GM19455 (cell line): Measurements from ENCODE around the gene MGAT5.
A peak's percentile ranks its signal among the peaks of the same experiment; 100 is the strongest.

Source experiments
- ATAC-seq: cut with Tn5 transposase; IDR thresholded peaks from one replicate; pipeline ENCODE4 v1.9.1; 2021; ENCODE audit not compliant: unreplicated experiment

MGAT5 gene

DNA sequence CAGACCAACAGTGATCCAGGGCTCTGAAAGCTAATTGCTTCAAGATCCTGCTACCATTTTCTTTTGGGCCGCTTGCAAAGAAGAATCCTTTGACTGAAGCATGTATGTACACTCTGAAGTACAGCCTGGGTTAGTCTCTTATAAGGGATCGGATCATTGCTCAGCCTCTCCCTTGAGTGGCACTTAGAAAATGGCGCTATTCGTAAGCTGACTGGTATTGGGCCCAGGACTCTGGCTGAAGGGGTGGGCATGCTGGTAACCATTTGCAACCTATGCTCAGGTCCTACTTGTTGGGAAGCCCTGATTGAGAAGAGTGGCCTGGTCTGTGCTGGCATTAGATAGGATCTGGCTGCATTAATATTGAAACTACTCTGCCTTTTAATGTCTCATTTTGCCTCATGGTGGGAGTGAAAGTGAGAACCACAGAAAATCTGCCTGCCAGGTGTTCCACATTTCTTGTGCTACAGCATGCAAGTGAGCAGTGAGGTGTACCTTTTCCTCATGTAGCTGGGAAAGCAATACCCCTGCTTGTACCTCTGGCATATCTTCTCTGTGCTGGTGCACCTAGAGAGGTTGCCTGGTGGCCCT is 661 bp upstream of the MGAT5 start:
- ATAC-seq: peak; percentile 67

DNA sequence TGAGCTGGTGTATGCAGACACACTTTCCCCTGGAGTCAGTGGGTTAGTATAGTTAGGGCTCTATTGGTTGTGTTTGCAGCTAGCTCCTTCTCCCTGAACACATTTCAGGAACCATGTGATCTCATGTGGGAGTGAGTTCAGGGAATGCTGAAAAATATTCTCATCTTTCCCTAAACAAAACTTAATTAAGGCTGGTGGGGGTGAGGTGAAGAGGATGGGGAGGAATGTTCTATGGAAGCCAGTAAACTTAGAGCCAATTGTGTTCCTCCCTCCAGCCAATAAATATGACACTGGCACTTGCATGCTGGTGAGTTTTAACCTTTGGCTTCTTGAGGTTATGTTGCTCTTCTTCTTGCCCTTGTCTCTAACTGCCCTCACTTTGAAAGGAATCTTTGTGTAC is 952 bp downstream of the MGAT5 start:
- no peak for ATAC-seq

GRCh38 chr2:134256956-134257355 is 3.1 kb downstream of the MGAT5 start:
- ATAC-seq: no peak

DNA sequence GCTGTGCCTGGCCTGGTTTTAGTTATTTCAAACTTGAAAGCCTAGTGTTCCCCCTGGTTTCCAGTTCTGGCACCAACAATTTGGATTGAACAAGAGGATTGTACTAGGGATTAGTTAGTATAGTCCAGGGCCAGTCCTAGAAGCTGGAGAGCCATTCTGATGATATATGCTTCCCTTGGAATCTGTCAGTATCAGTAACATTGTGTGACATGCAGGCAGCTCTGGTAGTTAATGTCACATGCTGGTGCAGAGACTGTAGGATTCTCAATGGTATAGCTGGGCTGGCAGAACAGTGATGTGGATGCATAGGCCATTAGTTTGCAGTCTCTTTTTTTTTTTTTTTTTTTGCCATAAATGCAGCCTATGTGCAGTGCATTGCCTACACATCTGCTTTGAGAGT is 3.6 kb downstream of the MGAT5 start:
- no peak for ATAC-seq

- no peak for ATAC-seq
Measured at GRCh38 chr2:134257965-134258683, 4.3 kb downstream of the MGAT5 start.

DNA sequence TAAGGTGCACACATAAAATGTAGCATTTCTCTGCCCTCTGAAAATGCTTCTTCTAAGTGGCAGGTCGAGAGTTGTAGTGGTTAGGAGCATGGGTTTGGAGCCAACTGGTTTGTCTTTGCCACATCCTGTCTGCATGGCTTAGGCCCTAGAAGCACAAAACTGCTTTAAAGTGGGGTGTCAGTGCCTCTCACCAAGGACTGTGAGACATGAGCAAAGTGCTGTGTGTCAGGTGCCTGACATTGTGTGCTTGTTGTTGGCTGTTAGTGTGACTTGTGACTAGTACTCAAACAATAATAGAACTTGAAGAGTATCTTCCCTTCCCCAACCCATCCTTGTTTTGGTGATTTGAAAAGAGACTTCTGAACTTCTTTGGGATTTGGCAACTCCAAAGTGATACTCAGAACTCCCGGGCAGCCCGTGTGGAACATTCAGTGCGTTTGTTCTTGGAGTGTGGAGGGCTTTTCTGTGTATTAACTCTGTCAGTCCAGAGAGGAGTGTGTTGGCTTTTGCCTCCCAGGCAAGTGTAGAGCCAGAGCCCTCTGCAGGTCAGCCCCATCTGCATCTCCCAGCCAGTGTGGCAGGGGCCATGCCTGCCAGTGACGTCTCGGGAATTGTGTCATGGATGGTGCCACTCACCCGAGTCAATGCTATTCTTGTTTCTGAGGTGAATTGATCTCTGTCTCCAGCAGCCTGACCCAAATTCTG is 5.0 kb downstream of the MGAT5 start:
- no peak for ATAC-seq

DNA sequence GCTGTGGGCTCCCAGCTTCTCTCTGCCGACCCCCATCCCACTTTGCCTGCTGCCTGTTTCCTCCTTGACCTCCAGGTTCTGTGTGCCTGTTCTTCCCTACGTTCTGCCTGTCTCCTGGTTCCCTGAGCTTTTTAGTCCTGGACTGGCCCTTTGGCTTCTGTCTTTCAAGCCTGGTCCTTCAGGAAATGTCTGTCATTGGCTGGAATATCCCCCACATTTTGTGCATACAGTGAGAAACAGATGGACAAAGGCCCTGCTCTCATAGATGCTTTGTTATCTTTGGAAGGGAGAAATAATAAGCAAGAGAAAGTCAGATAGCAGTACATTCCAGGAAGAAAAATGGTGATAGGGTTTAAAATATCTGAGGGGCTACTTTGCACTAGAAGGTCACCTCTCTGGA is 5.7 kb downstream of the MGAT5 start:
- ATAC-seq: no peak

DNA sequence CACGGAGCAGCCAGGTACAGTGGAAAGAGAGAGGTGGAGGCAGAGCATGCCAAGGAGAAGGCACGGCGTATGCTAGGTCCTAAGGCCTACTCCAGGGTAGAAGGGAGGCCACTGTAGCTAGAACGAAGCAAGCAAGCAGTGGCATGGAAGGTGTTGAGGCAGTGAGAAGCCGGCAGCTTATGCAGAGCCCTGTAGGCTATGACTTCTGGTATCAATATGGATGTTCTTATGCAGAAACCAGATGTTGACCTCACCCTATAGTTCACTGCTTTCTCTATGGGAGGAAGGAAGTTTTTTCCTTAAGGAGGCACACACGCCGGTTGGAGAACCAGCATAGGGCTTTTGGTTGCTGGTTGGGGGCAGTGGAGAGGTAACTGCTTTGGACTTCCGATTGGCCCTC is 6.1 kb downstream of the MGAT5 start:
- ATAC-seq: no peak

GRCh38 chr2:134260713-134261112 is 6.8 kb downstream of the MGAT5 start:
- ATAC-seq: no peak

DNA sequence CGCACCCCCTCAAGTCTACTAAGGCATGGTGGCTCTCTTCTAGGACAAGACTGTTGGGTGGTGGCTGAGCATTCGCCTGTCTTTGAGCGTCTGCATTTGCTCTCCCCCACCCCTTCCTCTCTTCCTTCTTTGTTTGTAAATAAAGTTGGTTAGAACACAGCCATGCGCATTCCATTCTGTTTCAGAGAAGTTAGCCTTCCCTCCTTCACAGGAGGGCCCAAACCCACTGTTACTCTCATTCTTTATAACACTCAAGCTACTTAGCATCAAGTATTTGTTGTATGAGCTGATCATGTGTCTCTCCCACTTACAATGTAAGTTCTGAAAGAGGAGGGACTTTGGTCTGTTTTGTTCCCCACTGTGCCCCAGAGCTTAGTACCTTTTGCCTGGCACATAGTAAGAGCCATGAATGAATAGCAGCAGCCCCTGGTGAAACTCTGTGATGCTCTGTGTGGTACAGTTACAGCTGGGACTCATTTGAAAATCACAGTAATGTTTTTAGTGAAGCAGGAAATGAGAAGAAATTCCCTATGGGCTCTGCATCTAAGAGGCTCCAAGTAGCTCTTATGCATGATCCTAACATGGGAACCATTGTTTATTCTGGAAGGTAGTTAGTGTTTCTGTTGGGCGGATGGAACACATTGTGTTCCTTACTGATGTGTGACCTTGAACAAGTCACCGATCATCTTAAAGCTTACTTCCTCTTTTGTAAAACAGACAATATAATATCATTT is 7.7 kb downstream of the MGAT5 start:
- peak; percentile 56 for ATAC-seq

DNA sequence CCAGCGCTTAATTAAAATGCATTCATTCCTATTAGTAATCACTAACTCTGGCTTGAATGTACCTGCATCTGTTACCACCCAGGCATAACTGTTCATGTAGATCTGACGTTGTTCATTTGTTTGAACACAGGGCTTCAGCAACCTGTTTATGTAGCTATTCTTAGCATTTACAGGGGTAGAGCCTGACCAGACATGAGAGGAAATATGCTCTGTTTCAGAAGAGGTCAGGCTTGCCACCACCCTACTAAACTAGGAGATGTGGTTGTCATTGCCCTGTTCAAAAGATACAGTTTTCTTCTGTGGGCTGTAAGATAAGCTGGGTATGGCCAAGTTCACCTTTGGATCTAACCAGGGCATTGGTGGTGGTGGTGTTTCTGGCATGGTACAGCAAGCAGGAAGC is 8.8 kb downstream of the MGAT5 start:
- ATAC-seq: peak; percentile 62

DNA sequence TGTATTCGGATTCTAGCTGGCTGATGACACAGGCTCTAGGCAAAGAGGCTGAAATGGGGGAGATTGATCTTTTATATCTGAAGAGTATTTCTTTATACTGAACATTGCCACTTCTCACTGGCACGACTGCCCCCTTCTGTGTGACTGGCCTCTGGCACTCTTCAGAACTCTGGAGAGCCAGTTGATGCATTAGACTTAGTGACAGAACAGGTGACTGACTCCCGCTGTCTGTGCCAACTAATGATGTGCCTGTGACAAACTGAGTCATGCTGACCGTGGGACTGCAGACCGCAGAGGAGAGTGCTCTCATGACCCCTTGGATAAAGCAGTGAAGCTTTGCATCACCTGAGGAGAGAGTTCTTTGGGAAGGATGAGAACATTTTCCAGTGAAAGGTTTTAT is 14.4 kb downstream of the MGAT5 start:
- ATAC-seq: no peak

DNA sequence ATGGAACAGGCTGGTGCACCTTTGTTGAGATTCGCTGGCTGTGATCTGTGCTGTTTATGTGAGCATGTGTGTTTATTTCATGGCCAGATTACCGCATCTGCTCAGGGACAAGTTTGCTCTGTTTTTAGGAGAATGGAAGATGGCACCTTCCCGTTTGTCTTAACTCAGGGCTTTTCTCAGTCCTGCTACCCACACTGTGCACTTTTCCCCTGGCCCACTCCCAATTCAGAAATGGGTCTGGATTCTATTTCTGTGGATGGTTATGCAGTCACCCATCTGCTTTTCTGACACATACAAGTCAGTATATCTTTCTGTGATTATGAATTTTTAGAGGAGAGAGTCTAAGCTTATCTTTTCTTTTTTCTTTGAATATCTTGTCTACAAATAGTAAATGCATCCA is 15.4 kb downstream of the MGAT5 start:
- no peak for ATAC-seq

DNA sequence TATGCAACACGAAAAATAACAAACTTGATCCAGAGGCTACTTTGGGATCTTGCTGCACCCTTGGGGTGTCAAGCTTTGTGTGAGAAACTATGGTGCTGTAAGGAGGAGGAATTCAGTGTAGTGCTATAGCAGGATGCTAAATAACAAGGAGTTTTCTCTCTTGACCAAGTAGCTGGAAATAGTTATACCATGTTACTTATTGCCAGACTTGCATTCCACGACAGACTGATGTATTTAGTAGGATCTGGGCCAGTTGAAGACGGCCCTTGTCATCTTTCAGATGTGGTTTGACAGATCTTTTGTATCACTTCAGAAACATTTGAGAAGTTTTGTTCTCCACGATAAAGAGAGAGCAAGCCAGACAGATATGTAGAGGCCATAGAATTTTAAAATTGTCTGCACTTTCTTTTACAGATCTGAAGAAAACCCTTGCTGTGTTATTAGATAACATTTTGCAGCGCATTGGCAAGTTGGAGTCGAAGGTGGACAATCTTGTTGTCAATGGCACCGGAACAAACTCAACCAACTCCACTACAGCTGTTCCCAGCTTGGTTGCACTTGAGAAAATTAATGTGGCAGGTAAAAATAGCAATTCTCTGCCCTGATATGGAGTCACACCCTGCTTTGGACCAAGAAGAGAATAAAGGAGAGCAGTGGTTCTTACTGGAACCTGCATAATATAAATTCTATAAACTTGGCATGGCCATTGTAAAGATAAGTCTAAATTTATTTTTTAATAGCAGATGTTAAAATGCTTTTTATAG is 16.3 kb downstream of the MGAT5 start:
- no peak for ATAC-seq

- ATAC-seq: no peak
Measured at GRCh38 chr2:134271758-134272157, 17.9 kb downstream of the MGAT5 start.

GRCh38 chr2:134272806-134273205 is 18.9 kb downstream of the MGAT5 start:
- ATAC-seq: no peak

GRCh38 chr2:134273256-134273983 is 19.5 kb downstream of the MGAT5 start:
- no peak for ATAC-seq

GRCh38 chr2:134274121-134274520 is 20.2 kb downstream of the MGAT5 start:
- no peak for ATAC-seq

- ATAC-seq: peak; percentile 80
Measured at GRCh38 chr2:134275058-134275862, 21.4 kb downstream of the MGAT5 start.
